Glomerular visceral epithelial cell (primary cell): ENCODE data around the gene DCP1B.
"Not testable (repeated sequence)": the region's sequence is repeated elsewhere in the genome, so short reads cannot be mapped to it uniquely, and the experiment has no call there.

Source experiments
- DNase-seq: peaks from one replicate; pipeline ENCODE4 v3.0.0-alpha.2; 2016; ENCODE audit errors: extremely low spot score

Gene DCP1B

DNA sequence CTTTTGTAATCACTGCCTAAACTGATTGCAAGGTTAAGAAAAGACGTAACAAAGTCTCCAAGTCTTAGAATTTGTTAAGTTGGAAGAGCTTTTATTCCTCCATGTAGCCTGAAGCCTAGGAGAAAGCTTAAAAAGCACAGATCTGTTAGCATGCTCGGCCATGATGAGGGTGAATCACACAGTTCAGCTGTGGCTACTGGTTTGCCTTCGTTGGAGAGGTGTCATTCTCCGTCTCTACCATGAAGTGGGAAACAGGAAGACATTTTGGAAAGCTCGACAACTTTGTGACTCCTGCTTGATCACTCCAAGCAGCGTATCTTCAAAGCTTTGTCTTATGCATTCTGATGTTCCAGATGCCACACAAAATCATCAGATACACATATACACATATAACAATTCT lies 27.1 kb downstream of the DCP1B start:
- no peak for DNase-seq

DNA sequence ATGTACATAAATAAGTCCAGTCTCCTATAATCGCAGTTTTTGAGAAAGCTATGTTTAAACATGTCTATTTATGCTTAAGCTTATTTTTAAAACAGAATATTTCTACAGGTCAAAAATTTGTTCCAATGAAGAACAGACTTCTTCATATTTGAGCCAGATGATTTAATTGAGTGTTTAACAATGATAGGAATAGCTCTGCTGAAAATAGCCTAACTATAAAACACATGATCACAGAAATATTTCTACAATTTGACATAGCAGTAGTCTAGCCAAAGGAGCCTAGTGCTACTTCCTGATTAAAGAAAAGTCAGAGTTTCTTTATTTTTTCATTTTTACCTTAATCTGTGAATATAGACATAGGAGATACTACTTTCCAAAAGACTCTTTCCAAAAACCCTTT lies 29.4 kb downstream of the DCP1B start:
- DNase-seq, result no peak

DNA sequence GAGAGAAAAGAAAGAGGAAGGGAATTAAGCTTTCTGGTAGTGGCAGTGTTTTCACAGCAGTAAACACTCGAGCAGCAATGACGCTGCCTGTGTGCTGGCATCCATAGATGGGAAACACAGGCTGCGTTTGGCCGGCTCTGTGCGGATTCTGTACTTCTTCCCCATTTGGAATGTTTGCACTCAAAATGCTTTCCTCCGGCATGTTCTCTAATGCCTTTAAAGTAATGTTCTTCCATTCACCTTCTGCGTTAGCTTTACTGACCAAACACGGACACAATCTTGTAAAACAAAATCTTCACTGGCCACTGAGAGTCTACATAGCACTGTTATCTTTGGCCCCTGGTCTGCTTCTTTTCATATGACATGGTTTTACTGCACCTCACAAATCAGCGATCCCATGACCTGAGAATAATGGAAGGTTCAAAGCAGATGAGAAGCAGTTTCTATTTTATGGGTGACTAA lies 31.4 kb downstream of the DCP1B start:
- DNase-seq, result no peak

DNA sequence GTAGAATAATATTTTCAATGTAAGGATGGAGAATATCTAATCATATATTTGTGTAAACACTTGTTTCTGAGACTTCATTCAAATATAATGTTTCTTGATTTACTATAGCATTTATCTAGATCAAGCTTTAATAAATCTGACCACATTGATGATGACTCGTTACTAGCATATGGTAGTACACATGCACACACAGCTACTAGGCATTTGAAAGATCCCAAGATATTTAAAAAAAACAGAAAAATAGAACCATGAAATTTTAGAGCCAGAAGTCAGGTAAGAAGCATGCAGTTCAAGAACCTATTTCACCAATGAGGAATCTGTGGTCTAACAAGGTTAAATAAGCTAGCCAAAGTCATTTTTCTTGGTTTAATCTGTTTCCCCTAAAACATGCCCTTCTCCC lies 32.0 kb downstream of the DCP1B start:
- no peak for DNase-seq

DNA sequence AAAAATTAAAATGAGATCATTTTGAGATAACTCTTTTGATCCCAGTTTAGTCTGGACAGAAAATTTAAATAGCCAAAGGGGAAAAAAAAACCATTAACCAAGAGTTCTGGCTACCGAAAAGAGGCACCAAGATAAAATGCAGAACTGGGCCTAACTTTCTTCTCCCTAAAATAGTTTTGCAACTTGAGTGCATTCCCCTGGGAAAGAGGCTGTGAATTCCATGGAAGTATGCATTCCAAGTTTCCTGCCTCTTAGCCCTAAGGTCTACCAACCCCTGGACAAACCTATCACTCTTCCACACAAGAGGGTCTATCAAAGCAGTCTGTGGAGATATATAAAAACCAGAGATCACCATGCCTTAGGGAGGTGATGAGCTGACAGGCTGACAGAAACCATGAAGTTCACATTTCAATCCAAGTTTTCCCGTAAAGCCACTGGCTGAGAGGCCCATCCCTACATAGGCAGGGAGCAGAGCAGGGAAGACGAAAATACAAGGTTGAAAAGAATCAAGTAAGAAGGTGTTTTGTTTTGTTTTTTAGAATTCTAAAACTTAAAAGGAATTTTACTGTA lies 33.8 kb downstream of the DCP1B start:
- no peak for DNase-seq

DNA sequence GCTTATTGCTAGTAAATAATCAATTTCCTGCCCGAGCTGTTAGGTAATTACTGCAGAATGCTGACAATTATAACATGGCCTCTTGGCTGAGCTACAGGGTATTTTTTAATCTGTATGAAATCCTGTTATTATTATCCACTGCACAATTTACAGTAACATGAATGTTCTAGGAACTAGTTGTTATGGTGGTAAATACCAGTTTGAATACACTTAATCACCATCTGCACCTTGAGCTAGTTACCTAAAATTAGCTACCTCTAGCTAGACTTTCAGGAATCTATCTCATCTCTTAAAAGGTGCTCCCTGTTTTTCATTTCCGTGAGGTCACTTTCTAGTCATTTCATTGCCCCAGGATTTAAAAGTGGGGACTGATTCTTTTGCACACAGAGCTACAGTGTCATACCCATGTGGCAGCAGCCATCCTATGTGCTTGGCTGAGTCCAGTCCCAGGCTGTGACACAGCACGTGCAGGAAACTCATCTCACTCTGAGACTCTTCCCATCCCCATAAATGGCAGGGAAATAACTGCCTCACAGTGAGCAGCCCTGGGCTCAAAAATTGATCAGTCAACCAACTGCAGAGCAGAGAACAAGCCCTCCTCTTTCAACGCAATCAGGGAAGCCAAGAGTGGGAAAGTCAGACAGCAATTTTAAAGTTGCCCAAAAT lies 37.6 kb downstream of the DCP1B start:
- no peak for DNase-seq

DNA sequence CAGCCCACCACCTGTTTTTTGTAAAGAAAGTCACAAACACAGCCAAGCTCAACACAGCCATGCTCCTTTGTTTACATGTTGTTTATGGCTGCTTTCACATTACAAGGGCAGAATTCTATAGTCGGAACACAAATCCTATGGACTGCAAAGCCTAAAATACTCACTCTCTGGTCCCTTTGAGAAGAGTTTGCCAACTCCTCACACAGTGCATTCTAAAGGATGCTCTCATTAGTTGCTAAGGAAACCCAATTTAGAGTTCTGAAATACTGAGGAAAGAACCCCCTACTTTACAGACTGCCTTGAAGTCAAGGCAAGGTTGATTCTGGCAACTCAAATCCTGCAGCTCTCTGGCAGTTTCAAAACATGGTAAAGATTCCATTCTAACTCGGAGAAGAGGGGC lies 38.3 kb downstream of the DCP1B start:
- no peak for DNase-seq

DNA sequence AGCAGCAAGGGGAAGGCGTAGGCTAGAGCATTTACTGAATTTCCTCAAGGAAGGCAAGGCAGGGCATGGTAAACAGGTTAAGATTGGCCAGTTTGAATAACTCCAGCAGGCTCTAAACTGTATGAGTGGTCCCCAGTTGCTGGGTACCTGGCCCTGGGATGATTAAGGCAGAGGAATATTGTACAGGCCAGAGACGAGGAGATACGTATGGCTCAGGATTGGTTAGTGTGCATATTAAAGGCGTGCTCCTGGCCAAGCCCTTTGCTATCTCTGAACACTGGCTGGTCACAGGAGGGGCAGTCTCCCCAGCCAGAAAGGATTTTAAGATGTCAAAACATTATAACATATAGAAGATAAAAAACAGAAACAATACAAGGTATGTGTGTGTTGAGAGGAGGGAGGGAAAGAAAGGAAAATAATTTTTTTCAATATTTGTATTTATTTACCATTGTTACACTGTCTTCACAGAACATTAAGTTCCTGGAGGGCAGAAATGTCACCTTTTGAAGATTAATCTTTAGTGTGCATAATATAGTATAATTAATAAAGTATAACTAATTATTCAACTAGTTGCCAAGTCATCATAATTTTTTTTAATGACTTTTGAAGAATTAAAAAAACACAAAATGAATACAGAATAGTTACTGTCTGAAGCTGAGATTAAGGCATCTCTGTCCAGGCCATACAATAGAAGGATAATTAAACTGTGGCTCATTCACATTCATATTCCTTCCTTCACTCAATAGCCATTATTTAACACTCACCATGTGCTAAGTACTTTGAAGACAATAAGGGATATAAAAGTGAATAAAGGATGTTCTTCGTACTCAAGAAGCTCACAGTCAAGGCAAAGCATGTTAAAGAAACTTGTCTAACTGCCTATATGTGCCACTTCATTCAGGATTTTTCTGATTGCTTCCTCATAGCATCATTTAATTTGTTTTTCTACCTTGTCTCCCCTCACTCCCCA lies 41.9 kb downstream of the DCP1B start:
- no peak for DNase-seq

DNA sequence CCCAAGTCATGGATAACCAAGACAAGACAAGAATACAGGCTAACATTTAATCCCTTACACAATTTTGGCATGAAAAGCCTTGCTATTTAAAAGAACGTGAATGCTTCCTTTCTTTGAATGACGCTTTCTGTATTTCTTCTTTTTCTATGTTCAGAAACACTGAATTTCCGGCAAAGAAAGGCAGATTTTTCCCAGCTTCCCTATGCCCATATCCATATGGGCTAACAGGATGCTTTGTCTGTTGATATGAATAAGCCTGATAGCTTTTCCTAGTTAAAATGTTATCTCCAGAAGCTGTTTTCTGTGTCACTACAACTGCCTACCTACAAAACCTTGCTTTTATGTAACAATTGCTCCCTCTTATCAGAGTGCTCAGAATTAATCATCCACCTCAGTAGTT lies 47.5 kb downstream of the DCP1B start:
- no peak for DNase-seq

DNA sequence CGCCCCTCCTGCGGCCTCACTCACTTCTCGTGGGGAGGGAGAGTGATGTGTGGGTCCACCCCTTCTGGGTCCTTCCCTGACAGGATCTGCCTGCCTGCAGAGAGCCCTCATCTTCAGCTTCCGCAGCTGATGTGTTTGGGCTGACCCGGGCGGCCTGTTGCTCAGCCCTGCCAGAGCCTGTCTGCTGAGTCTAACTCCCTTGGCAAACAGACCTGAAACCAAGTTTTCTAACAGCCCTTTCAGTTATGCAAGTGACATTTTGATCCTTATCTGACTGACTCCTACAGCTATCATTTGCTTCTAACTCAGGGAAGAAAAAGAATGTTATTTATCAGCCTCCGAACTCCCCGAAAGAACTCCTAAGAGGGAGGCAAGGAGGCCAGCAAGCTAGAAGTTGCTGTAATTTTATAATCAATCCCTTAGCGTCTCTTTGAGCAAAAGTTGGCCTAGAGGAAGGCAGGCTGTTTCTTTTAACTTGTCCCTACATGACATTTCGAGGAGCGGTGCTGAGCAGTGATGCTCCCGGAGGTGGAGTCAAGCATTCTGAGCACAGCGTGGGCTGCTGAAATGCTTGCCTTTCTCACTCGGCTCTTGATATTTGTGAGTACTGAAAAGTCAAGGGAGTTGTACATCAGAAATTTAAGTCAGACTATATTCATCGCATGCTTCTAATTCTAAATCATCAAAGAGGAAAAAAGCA lies 54.3 kb downstream of the DCP1B start:
- DNase-seq, result no peak

DNA sequence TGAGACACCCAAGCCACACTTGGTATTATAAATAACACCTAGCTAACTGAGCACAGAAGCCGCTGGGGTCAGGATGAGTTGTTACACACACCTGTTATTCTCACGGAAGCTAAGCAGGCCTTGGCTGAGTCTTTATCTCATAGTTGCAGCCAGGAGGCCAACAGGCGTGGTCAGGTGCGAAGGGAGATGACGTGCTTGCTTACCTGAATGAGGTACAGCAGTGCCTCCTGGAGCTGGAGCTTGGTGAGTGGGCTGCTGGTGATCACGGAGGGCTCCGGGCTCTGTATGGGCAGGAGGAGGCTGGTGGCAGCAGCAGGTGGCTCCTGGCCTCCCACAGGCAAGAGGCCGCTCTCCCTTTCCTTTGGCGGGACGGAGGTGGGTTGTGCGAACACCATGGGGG lies 55.4 kb downstream of the DCP1B start:
- no peak for DNase-seq

DNA sequence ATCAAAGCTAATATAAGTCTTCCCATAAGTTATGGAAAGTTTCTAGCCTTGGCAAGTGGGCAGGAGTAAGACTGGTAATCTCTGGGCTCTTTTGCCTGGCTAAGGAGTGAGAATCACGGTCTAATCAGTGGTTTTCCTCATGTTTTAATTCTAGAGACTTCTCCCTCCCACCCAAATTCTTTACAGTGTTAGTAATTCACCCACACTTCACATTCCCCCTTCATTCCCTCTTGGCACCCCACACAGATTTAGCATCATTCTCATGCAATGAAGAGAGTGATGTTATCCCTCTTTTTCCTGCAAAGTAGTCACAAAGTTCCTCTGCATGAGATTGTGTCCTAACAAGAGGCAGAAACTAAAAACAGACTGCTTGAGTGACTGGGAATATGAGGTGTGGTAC lies 57.2 kb downstream of the DCP1B start:
- DNase-seq, result no peak

DNA sequence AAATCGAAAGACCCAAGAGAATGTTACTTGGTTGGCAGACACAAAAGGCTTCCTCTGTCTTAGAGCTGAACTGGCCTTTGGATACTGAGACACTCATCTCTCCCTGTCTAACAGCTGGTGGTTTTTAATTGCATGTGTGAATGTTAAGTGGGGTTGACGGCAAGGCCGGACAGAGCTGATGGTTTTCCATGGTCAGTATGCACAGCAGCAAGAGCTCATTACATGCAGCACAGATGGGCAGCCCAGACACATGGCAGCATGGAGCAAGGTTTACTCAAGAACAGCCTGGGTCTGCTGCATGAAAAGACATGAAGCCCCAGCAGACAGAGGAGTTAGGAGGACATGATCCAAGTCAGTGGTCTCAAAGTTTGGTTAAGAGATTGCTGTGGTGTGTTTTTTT lies 58.0 kb downstream of the DCP1B start:
- no peak for DNase-seq

DNA sequence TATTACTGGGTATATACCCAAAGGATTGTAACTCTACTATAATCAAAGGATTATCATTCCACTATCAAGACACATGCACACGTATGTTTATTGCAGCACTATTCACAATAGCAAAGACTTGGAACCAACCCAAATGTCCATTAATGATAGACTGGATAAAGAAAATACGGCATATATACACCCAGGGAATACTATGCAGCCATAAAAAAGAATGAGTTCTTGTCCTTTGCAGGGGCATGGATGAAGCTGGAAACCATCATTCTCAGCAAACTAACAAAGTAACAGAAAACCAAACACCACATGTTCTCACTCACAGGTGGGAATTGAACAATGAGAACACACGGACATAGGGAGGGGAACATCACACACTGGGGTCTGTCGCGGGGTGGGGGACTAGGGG lies 58.8 kb downstream of the DCP1B start:
- DNase-seq, result not testable (repeated sequence)

DNA sequence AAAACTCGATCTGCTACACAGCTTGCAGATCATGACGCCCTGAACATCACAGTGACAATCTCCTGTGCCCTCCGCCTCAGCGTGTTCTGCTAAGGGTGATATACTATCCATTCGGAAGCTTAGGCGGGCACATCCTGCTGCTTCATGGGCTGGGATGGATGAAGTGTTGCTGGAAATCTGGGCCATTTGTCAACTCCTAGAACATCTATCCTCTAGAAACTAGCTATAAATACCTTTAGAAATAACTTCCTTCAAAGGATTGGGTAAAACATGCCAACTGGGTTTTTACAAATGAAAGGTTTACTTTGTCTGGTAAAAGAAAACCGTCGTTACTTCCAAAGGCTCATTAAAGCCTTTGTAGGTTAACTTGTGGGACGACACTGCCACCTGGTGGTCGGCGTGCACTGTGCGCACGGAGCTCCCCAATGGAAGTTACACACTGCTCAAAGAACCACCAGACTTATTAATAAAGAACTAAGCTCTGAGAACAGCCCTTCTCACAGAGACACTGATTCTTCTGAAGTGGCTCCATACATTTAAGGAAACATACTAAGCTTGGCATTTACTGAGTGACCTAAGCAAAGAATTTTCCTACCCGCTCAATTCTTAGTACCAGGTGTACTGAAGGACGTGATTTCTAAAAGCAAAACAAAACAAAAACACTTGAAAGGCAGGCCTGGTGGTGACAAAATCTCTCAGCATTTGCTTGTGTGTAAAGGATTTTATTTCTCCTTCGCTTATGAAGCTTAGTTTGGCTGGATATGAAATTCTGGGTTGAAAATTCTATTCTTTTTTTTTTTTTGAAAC lies 64.3 kb downstream of the DCP1B start:
- peak; percentile 76 for DNase-seq

DNA sequence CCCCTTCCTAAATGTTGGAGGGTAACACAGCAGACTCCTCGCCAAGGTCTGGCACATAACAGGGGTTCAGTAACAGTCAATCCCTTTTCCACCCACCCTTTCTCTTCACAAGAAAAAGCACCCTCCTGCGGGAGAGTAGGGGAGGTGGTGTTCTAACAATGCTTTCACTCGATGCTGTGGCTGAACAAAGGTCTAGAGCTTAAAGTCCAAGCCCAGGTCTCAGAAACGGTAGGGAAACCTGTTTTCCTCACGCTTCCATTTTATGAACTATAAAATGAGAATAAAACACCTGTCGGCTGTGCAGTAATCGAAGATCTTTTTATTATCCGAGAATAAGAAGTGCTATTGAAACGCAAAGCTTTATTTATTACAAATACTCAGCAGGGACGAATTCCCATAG lies 64.9 kb downstream of the DCP1B start:
- no peak for DNase-seq

DNA sequence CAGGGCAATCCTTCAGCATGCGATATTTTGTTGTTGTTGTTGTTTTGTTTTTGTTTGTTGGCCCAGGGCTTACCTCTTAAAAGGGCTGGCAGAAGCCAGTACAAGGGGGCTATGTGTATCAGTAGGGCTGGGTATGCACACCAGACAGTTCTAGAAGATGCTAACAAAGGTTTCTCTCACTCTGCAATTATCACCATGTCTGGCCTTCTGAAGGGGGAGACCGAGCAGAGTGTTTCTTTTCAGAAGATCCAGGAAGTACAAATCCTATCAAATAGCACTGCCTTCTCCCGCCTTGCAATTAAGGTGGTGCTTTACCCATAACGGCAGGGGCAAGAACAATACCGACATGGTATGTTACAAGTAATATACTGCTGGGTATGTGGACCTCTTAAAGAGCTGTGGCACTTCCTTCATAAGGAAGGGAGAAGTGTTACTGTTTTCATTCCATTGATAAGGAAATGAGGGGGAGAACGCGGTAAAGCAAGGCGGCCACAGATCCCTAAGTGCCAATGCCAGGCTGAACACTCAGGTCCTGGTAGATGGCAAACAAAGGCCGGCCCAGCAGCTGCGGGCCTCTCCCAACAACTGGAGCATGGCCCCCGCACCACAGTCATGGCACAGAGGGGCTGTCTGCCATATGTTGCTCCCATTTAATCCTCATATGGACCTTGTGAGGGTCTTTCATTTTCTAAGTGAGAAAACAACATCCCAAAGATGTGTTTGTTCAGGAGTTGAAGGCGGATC lies 66.6 kb downstream of the DCP1B start:
- DNase-seq, result no peak

DNA sequence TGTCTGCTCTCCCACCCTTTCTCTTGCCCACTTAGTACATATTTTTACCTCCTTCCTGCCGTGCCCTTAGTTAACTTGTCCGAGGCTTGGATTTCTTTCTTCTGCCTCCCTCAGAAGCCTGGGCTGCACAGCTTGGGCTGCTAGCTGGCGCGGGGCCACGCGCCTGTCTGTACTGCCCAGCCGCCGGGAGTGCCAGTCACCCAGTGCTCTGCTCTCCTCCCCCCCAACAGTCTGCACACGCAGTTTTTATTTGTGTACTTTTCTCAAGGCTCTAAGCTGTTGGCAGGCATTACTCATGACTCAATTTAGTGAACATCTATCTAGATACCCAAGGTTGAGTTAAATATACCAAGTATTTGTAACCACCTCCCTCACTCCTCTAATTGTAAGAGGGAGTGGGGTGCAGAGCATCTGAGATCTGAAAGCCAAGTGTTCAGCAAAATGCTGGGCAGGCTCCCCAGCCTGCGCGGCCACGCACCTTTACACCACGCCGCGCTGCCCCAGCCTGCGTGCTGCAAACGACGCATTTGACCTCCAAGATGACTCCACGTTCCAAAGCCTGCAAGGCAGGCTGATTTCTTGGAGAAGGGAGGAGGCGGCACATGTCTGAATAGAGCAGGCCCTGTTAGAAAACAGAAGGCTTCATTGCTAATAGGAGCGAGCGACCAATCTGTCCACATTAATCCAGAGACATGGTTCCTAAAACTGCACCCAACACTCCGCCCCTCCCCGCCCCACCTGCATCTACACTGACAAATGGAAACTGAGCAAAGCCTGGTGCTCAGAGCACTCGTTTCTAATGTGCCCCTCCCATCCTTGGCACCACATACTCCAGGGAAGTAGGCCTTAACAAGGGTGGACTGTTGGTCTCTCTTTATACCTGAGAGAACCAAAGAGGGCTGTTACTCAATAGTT lies 67.6 kb downstream of the DCP1B start:
- DNase-seq, result peak; percentile 60

DNA sequence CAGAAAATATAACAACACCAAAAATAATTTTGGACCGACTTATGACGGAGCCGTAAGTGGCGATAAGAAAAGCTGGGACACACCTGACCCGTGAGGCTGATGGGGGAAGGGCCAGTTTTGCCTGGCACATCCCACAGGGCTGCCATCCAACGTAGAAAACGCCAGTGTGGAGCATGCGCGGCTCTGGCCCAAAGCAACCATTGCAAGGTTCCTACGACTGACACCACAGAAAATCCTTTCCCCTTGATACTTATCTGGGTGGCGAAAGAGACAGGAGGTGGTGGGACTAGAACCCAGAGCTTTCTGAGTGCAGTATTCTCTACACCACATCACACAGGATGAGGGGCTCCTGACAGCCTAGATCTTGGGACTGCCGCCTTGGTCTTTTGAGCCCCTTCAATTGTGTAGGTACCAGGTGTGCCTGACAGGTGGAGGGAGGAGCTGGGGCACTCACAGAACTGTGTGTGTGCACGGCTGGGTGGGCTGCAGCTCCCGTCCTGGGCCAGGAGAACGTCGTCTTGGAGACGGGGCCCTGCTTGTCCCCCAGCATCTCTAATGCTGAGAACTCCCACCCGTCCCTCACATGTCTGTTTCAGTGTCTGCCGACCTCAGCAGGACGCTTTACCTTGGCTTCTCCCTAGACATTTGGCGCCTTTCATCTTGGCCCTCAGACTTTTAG lies 68.4 kb downstream of the DCP1B start:
- no peak for DNase-seq
